GM21360 (cell line): Measurements from ENCODE around the gene CDC34.
A peak's percentile ranks its signal among the peaks of the same experiment; 100 is the strongest.

Experiments
- ATAC-seq: cut with Tn5 transposase; IDR thresholded peaks from one replicate; pipeline ENCODE4 v1.9.1; 2021; ENCODE audit warnings: mild to moderate bottlenecking, moderate library complexity; ENCODE audit not compliant: unreplicated experiment

The CDC34 gene

DNA sequence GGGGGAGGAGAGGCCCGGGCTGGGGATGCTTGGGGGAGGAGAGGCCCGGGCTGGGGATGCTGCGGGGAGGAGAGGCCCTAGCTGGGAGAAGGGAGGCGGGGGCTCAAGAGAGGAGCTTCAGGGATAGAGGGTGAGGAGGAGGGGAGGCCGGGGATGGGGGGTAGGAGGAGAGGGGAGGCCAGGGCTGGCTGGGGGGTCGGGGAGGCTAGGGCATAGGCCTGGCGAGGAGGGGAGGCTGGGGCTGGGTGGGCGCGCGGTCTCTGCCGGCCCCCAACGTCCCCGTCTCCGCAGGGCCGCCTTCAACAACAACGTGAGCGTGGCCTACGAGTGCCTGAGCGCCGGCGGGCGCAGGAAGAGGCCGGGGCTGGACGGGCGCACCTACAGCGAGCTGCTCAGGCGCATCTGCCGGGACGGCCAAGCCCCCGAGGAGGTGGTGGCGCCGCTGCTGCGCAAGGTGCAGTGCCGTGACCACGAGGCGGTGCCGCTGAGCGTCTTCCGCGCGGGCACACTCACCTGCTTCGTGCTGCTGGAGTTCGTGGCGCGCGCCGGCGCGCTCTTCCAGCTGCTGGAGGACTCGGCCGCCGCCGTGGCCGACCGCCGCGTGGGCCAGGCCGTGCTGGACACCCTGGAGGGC lies 12.8 kb upstream of the CDC34 start:
- ATAC-seq, result no peak

DNA sequence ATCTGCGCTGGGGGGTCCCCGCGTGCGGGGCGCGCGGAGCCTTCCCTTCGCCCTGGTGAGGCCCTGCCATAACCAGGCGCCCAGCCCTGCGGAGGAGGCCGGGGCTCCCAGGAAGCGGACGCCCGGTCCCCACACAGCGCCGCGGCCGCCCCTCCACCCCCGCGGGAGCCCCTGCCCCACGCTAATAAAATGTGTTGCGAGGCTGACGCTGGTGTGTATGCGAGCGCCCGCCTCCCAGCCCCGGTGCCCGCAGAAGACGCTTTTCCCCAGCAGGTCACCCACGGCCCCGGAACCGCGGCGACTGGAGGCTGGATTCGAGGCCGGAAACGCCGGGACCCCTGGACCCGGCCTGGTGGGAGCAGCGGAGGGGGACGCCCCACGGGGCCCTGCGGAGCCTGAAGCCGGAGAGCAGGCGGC lies 12.1 kb upstream of the CDC34 start:
- no peak for ATAC-seq

DNA sequence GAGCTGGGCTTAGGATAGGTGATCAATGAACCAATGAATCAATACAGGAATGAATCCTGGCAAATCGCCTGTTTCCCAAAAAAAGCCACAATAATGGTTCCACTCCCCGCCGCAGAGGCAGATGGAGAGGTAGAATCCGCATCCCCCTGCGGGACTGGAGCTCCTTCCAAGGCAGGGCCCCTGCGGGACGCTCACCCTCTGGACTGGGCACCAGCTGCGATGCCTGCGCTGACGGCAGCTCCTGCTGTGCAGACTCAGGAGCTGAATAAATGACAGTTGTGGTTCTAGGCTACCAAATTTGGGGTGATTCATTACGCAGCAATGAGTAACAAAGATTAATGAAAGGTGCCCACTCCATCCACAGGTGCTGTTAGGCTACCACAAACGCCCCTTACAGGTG lies 8.8 kb upstream of the CDC34 start:
- ATAC-seq, result no peak

DNA sequence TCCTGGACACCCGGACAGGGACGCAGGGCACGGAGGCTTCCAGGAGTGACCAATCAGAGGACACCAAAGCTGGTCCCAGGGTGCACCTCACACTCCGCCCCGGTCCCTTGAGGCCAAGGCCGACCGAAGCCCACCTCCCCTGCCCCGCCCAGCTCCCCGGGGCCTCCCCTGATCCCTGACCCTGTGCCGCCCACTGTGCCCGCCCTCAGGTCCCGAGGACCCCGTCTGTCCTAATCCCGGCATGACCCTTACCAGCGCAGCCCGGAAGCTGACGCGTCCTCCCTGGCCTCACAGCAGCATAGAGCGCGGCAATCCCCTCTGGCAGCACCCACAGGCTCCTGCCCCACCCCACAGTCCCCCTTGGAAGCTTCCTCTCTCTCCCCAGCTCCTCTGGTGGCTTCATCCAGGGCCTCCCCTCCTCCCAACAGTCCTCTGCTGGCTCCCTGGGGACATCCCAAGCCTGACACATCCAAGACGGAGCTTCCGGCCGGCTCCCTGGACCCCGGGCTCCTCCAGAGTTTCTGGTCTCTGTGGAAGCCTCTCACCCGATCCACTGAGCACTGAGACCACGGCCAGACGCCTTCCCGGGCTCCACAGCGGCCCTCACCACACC lies 7.4 kb upstream of the CDC34 start:
- ATAC-seq, result no peak

DNA sequence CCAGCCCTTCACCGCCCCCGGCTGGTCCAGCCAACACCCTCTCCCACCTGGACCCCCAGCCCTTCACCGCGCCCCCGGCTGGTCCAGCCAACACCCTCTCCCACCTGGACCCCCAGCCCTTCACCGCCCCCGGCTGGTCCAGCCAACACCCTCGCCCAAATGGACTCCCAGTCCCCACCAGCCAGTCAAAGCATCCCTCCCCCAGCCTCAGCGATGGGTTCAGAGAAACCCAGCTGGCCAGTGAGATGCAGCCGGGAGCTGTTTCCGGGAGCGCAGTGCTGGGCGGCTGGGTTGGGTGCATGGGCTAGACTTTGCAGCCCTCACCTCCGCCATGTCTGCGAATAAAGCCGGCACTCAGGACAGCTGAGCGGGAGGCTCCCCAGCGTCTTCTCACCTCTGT lies 6.5 kb upstream of the CDC34 start:
- ATAC-seq, result no peak

DNA sequence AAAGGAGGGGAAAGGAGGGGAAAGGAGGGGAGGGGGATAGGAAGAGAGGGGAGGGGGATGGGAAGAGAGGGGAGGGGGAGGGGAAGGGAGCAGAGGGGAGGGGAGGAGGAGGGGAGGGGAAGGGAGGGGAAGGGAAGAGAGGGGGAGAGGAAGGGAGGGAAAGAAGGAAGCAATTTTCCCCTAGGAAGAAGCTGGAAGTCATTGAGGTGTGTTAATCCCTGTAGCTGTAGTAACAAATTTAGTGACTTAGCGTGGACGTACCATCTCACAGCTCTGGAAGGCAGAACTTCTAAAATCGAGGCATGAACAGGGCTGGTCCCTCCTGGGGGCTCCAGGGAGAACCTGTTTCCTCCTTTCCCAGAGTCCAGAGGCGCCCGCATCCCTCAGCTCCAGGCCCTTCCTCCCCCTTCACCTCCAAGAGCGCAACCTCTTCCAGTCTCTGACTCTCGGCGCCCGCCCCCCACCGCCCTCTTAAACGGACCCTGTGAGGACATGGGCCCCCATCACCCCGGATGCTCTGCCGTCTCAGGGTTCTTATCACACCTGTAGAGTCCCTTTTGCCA lies 5.6 kb upstream of the CDC34 start:
- no peak for ATAC-seq

DNA sequence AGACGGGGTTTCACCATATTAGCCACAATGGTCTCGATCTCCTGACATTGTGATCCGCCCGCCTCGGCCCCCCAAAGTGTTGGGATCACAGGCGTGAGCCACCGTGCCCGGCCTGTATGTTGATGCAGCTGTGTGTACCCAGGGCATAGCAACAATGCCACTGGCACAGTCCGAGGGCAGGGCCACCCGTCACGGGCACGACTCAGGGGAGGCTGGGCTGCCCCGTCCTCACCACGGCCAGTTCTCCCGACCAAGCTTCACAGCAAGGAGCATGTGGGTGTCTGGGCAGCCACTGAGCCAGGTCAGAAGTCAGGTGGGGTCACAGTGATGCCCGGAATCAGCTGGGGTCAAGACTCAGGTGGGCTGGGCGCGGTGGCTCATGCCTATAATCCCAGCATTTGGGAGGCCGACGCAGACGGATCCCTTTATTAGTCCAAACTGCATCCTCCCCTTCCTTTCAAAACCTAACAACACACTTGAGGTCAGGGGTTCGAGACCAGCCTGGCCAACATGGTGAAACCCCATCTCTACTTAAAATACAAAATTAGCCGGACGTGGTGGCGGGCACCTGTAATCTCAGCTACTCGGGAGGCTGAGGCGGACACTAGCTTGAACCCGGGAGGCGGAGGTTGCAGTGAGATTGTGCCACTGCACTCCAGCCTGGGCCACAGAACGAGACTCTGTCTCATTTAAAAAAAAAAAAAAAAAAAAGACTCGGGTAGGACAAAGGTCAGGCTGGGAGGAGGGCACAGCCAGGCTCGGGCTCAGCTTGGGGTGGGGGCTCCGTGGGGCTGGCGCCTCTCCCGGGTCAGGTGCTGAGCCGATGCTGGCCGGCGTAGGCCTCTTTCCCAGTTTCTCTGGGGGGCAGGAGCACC lies 1.2 kb upstream of the CDC34 start:
- no peak for ATAC-seq

DNA sequence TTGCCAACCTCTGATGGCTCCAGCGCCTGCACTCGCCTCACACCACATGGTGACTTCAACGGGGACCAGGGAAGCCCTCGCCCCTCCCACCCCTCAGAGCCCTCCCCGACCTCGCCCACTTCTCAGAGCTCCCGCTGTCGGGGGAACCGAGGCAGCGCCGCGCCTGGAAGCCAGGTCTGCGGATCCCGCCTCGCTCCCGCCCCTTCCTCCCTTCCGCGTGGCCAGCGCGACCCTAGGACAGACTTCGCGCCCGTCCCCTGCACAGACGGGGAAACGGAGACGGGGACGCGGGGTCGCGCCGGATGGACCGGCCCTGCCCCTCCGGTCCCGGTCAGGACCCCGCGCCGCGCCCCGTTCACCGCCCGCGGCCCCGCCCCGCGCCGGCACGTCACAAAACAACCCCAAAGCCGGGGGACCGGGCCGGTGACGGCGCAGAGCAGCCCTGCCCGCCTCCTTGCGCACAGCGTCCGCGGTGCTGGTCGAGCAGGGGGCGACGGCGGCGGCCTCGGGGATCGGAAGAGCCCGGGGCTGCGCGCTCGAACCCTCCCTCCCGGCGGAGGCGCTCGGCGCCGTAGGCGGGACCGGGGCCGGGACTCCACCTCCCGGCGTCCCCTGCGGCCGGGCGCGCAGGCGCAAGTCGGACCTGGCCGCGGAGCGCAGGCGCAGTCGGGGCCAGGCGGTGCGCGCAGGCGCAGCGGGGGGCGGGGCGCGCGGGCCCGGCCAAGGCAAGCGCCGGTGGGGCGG lies 379 bp upstream of the CDC34 start:
- peak; percentile 52 for ATAC-seq

DNA sequence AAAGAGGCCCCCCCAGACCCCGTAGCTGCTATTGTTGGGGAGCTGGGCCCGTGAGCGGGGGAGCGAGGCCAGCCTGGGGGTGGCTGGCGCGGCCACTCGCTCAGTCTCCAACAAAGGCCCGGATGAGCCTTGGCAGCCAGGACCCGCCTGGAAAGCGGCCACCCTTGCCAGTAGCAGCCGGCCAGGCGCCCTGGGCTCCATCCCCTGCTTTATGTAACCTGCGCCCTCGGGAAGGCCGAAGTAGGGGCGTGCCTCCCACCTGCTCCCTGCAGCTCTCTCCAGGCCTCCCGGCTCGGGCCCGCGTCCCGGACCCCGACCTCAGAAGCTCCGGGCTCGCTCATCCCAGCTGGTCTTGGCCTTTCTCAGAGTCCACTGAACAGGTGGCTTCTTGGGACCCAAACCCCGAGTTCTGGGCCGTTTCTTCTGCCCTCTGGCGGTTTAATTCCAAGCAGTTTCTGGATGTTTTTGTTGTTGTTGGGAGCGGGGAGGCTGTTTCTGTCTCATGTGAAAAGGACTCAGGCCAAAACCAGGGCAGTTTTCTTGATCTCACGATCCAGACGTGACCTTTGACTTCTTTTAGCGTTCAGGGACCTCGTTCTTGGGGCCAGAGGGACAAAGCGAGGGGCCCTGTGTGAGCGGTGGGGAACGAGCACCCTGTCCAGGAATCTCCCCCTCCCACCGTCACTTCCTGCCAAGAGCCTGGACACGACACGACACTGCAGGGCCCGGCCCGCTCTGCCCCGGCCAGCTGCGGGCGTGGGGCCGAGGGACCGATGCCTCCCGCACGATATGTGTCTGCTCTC lies 1.2 kb downstream of the CDC34 start:
- ATAC-seq, result no peak

DNA sequence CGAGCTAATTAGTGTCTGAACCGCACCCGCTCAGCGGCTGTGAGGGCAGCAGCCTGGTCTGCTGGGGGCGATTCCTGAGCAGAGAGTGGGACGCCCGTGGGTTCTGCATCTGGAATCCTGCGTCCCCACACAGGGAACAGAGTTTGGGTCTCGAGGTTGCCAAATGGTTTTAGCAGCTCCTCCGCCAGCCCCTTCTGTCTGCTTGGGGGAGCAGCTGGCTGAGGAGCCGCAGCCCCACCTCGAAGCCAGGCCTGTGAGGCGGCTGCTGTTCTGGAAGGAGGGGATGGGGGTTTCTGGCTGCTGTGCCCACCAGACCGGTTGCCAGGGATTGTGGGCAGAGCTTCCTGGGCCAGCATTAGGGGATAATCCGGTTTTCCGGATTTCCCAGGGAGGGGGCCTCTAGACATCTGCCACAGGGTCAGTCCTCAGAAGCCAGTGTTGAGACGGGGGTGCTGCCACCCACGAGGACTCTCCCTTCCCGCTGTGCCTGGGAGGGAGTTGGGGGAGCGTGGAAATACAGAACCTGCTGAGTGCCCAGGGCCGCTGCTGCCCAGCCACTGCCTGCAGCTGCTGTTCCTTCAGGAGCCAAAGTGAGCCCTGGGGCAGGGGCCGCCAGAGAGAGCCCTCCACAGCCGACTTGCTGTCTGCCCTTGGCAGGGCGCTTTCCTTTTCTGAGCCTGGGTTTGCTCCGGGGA lies 2.0 kb downstream of the CDC34 start:
- no peak for ATAC-seq

DNA sequence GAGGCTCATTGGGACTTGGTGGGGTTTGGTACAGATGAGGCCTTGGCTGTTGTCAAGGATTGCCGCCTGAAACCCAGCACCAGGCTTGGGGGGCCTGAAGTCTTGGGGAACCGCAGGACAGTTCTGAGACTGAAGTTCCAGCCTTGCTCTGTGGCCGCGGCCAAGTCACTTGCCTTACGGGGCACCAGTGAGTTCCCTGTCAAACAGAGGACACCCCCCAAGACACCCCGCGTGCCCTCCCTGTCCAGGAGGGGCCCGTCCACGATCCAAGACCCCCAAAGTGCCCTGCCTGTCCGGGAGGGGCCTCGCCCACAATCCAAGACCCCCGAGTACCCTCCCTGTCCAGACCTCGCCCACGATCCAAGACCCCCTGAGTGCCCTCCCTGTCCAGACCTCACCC lies 2.5 kb downstream of the CDC34 start:
- no peak for ATAC-seq

DNA sequence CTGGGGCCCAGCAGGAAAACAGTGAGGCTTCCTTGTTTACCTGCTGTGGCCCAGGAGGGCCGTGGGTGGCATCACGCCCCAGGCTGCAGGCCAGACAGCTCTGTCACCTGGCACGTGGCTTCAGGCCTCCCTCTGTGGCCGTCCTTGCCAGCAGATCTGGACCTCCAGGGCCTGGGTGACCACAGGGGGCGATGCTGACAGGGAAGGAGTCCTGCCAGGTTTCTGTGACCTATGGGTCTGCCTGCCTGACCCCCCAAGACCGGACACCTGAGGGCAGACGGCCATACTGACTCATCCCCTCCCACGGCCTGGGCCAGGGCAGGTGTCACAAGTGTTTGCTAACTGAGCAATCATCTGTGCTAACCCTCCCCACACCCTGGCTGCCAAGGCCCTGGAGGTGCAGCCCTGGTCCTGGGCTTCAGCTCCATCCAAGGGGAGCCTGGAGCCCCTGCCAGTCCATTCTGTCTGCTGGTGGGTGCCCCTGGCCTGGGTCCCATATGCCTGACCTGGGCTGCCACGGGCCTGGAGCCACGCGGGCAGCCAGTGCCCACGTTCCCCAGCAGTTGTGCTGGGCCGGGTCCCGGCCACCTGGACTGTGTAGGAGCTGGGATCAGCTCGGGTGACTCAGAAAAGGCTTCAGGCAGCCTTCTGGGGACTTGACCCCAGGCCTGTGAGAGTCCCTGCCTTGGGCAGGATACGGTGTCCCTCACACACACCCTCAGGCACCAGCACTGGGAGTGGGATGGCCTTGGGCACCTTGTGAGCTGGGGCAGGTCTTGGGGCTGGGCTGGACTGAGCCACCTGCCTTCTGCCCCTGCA lies 3.7 kb downstream of the CDC34 start:
- no peak for ATAC-seq

DNA sequence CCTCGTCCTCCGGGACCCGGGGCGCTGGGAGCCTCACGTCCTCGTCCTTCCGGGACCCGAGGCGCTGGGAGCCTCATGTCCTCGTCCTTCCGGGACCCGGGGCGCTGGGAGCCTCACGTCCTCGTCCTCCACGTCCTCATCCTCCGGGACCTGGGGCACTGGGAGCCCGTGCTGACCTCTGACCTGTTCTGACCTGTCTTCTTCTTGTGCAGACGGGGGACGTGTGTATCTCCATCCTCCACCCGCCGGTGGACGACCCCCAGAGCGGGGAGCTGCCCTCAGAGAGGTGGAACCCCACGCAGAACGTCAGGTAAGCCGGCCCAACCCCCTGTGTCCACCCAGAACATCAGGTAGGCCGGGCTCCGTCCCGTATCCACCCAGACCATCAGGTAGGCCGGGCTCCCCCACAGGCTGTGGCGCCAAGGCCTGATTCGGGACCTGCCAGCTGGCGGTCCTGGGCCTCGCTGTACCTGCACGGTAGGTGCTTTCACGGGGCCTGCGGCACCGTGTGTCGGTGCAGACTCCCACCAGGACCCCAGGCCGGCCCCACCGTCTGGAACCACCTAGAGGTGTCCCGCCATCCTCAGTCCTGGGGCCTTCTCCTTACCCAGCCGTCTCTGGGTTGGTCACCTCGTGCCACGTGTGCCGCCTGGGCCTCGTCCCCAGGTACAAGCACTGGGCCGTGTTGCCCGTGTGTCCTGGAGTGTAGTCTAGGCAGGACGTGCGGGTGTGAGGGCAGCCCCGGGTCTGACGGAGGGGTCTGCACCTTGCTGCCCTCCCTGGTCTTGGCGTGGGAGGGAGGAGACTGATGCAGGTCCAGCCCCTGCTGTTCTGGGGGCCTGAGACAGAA lies 4.7 kb downstream of the CDC34 start:
- no peak for ATAC-seq

DNA sequence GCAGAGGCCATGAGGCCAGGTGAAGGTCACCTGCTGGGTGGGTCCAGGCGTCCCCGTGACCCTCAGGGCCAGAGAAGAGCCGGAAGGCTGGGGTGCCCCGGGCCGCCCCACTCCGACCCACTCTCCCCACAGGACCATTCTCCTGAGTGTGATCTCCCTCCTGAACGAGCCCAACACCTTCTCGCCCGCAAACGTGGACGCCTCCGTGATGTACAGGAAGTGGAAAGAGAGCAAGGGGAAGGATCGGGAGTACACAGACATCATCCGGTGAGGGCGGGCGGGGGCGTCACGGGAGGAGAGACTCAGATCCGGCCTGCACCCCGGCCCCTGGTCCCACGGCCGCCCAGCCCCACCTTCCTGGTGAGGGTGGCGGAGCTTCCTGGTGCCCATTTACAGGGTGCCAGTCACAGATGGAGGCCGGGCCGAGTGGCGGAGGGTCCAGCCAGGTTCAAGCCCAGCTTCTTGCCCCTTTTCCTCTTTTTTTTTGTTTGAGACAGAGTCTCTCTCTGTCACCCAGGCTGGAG lies 5.4 kb downstream of the CDC34 start:
- ATAC-seq, result no peak

DNA sequence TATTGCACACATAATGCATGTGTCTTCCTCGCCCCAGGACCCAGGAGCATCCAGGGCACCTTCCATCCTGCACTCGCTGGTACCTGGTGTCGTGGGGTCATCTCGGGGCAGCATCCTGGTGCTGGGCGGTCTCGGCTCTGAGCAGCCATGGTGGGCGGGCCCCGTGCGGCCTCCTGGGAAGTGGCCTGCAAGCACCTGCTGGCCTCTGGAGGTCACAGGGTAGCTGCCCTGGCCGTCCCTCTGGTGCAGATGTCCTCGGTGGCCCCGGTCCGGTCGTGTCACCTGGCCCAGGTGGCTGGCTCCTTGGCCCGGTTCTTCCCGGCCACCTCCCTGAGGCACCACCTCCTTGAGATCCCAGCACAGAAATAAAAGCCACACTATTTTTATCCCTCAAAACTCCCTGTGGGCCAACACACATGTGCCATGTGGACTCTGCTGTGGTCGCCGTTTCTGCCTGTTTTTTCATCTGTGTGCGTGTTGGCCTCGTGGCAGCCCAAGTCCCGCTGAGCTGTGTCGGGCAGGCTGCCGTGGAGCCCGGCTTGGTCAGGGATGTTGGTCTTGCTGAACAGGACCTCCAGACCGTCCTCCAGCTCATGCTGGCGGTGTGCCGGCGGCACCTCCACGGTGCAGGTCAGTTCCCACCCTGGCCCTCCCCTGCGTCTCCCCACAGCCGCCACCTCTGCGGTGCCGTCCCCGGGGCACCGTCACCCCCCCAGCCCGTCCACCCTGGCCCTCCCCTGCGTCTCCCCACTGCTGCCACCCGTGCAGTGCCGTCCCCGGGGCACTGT lies 7.3 kb downstream of the CDC34 start:
- ATAC-seq, result no peak

DNA sequence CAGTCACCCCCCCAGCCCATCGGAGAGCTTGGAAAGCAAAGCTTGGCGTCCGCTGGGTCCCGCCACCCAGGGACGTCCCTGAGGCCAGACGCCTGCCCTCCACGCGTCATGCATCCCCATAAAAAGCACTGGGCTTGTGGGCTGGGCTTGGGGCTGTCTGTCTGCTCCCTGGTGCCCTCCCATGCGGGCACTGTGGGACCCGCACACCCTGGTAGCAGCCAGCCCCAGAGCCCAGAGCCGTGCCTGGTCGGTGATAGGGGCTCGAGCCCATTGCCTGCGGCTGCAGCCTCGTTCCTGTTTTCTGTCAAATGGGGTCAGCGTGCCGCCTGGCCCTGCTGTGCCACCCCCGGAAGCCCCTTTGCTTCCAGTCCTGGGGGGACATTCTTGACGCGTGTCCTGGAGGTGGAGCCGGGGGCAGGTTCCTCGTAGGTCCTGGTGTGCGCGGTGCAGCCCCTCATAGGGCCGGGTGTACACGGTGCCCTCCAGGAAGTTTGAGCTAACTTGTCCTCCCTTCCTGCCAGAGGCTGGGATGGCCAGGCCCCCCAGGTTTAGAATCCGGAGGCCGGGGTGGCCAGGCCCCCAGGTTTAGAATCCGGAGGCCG lies 8.0 kb downstream of the CDC34 start:
- ATAC-seq, result no peak
